IMR-90 (cell line): Measurements from ENCODE around the gene TUSC2.

Experiments used
- TF ChIP-seq, protein P1 (sequence below): conservative IDR thresholded peaks from 2 replicates; pipeline ENCODE4 v1.5.1; 2012; ENCODE audit warnings: mild to moderate bottlenecking, low read depth, low read length, improper control_type of control experiment
- TF ChIP-seq, protein P2 (sequence below): fragments of 150-350 bp; IDR thresholded peaks from 2 replicates; pipeline ENCODE4 v1.6.1; 2016; ENCODE audit warnings: low read depth, mild to moderate bottlenecking, low read length, moderate library complexity, borderline replicate concordance

GRCh38 chr3:50297384-50297775, 30.6 kb downstream of the TUSC2 start:
- TF ChIP-seq, protein P1, sequence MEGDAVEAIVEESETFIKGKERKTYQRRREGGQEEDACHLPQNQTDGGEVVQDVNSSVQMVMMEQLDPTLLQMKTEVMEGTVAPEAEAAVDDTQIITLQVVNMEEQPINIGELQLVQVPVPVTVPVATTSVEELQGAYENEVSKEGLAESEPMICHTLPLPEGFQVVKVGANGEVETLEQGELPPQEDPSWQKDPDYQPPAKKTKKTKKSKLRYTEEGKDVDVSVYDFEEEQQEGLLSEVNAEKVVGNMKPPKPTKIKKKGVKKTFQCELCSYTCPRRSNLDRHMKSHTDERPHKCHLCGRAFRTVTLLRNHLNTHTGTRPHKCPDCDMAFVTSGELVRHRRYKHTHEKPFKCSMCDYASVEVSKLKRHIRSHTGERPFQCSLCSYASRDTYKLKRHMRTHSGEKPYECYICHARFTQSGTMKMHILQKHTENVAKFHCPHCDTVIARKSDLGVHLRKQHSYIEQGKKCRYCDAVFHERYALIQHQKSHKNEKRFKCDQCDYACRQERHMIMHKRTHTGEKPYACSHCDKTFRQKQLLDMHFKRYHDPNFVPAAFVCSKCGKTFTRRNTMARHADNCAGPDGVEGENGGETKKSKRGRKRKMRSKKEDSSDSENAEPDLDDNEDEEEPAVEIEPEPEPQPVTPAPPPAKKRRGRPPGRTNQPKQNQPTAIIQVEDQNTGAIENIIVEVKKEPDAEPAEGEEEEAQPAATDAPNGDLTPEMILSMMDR: no peak
- TF ChIP-seq, protein P2, sequence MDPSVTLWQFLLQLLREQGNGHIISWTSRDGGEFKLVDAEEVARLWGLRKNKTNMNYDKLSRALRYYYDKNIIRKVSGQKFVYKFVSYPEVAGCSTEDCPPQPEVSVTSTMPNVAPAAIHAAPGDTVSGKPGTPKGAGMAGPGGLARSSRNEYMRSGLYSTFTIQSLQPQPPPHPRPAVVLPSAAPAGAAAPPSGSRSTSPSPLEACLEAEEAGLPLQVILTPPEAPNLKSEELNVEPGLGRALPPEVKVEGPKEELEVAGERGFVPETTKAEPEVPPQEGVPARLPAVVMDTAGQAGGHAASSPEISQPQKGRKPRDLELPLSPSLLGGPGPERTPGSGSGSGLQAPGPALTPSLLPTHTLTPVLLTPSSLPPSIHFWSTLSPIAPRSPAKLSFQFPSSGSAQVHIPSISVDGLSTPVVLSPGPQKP: no peak
